SK-N-SH (cell line): ENCODE measurements around the gene LAX1.
"Not testable (repeated sequence)": the region's sequence is repeated elsewhere in the genome, so short reads cannot be mapped to it uniquely, and the experiment has no call there.

Experiments used
- CTCF ChIP-seq: fragments of 200-600 bp; sonication (generic); IDR thresholded peaks from 2 replicates; pipeline ENCODE4 v1.6.1; 2017; ENCODE audit warnings: antibody characterized with exemption, mild to moderate bottlenecking, moderate library complexity
- EP300 ChIP-seq, 2 experiments: IDR thresholded peaks; 2 replicates each; pipeline versions ENCODE4 v1.4.0 to v1.6.1; 2012; ENCODE audit warnings: borderline replicate concordance in 1 of 2, low read depth in 1 of 2, low read length in 1 of 2
- EZH2phosphoT487 ChIP-seq: fragments of 200-600 bp; sonication (generic); IDR thresholded peaks from 2 replicates; pipeline ENCODE4 v1.6.1; 2017; ENCODE audit warnings: low read depth, mixed run types, mild to moderate bottlenecking, antibody characterized with exemption, moderate library complexity, borderline replicate concordance
- MAX ChIP-seq: IDR thresholded peaks from 2 replicates; pipeline ENCODE4 v1.4.0; 2012; ENCODE audit warnings: low read depth
- POLR2AphosphoS5 ChIP-seq: IDR thresholded peaks from 2 replicates; pipeline ENCODE4 v1.6.1; 2012; ENCODE audit warnings: low read depth, low read length
- RFX5 ChIP-seq: IDR thresholded peaks from 2 replicates; pipeline ENCODE4 v1.6.1; 2012; ENCODE audit warnings: mild to moderate bottlenecking, improper control_type of control experiment, low read length
- RXRA ChIP-seq: IDR thresholded peaks from 2 replicates; pipeline ENCODE4 v1.4.0; 2012; ENCODE audit warnings: low read depth, mild to moderate bottlenecking, borderline replicate concordance
- SIN3A ChIP-seq: IDR thresholded peaks from 2 replicates; pipeline ENCODE4 v1.6.1; 2012; ENCODE audit warnings: low read depth, mild to moderate bottlenecking, low read length, moderate library complexity, borderline replicate concordance
- SMC3 ChIP-seq: IDR thresholded peaks from 2 replicates; pipeline ENCODE4 v1.6.1; 2012; ENCODE audit warnings: low read depth, low read length, improper control_type of control experiment
- TAF1 ChIP-seq: IDR thresholded peaks from 2 replicates; pipeline ENCODE4 v1.6.1; 2012; ENCODE audit warnings: low read depth, mild to moderate bottlenecking, low read length, moderate library complexity, borderline replicate concordance
- USF2 ChIP-seq: fragments of 150-350 bp; IDR thresholded peaks from 2 replicates; pipeline ENCODE4 v1.6.1; 2017; ENCODE audit warnings: antibody characterized with exemption, low read length, low read depth, borderline replicate concordance
- YY1 ChIP-seq: IDR thresholded peaks from 2 replicates; pipeline ENCODE4 v1.4.0; 2012; ENCODE audit warnings: low read depth, mild to moderate bottlenecking
- TF ChIP-seq, protein P1 (sequence below): IDR thresholded peaks from 2 replicates; pipeline ENCODE4 v1.6.1; 2012; ENCODE audit warnings: mild to moderate bottlenecking, low read depth, low read length, moderate library complexity

GRCh38 chr1:203761958-203762357 lies 3.0 kb upstream of the LAX1 start:
- not testable (repeated sequence) for TF ChIP-seq MAX; RFX5; RXRA; USF2; SMC3; EZH2phosphoT487; CTCF; YY1; EP300 (IDR thresholded peaks at IDR 0.05; ENCODE audit: borderline replicate concordance in 1 of 2, low read depth in 1 of 2, low read length in 1 of 2); POLR2AphosphoS5; SIN3A; TAF1
- TF ChIP-seq, protein P1, sequence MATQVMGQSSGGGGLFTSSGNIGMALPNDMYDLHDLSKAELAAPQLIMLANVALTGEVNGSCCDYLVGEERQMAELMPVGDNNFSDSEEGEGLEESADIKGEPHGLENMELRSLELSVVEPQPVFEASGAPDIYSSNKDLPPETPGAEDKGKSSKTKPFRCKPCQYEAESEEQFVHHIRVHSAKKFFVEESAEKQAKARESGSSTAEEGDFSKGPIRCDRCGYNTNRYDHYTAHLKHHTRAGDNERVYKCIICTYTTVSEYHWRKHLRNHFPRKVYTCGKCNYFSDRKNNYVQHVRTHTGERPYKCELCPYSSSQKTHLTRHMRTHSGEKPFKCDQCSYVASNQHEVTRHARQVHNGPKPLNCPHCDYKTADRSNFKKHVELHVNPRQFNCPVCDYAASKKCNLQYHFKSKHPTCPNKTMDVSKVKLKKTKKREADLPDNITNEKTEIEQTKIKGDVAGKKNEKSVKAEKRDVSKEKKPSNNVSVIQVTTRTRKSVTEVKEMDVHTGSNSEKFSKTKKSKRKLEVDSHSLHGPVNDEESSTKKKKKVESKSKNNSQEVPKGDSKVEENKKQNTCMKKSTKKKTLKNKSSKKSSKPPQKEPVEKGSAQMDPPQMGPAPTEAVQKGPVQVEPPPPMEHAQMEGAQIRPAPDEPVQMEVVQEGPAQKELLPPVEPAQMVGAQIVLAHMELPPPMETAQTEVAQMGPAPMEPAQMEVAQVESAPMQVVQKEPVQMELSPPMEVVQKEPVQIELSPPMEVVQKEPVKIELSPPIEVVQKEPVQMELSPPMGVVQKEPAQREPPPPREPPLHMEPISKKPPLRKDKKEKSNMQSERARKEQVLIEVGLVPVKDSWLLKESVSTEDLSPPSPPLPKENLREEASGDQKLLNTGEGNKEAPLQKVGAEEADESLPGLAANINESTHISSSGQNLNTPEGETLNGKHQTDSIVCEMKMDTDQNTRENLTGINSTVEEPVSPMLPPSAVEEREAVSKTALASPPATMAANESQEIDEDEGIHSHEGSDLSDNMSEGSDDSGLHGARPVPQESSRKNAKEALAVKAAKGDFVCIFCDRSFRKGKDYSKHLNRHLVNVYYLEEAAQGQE, result not testable (repeated sequence)
